Stimulated activated CD8-positive, alpha-beta memory T cell treated with anti-CD3 and anti-CD28 coated beads, Interleukin-12 subunit alpha, Interleukin-12 subunit beta, amount 100 ng/mL, for 4 hours (primary cell): Measurements from ENCODE around the gene TRDMT1.
"Not testable (repeated sequence)": the region's sequence is repeated elsewhere in the genome, so short reads cannot be mapped to it uniquely, and the experiment has no call there.

Source experiments
- DNase-seq: peaks from one replicate; pipeline ENCODE4 v3.0.0-alpha.2; 2020; ENCODE audit warnings: low read depth

TRDMT1 gene

DNA sequence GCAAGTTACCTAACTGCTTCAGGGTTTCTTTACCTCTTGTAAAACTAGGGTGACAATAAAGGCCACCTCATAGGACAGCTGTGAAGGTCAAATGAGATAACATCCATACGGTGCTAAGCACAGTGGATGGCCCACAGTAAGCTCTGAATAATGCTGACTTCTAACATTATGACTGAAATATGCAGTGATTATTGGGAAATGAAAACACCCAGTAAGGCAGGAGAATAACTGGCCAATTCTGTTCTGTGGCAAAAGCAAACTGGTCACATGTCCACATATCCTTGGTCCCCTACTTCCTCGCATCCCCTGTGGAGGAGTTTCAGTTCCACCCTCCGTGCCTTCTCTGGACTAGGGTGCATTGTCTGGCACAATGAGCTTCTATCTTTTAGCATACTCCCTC lies 73.2 kb downstream of the TRDMT1 start:
- no peak for DNase-seq

DNA sequence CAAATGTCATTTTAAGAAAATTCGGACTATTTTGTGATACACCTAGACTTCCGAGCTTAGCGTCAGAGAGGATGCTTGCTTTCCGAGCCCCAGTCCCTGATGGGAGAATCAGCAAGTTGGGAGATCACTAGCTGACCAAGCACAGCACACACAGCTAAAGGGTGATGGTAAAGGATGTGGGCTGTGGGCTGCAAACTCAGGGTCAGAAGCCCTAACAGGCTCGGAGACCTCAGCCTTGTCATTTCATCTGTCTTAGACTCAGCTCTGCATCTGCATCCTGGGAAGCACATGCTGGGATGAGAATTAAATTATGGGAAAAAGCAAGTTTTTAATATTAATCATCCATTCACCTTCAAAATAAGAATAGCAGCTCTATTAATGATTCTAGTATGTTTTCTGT lies 75.1 kb downstream of the TRDMT1 start:
- no peak for DNase-seq

- no peak for DNase-seq
Measured at GRCh38 chr10:17125206-17125893, 76.1 kb downstream of the TRDMT1 start.

GRCh38 chr10:17123961-17124360 lies 77.5 kb downstream of the TRDMT1 start:
- no peak for DNase-seq

DNA sequence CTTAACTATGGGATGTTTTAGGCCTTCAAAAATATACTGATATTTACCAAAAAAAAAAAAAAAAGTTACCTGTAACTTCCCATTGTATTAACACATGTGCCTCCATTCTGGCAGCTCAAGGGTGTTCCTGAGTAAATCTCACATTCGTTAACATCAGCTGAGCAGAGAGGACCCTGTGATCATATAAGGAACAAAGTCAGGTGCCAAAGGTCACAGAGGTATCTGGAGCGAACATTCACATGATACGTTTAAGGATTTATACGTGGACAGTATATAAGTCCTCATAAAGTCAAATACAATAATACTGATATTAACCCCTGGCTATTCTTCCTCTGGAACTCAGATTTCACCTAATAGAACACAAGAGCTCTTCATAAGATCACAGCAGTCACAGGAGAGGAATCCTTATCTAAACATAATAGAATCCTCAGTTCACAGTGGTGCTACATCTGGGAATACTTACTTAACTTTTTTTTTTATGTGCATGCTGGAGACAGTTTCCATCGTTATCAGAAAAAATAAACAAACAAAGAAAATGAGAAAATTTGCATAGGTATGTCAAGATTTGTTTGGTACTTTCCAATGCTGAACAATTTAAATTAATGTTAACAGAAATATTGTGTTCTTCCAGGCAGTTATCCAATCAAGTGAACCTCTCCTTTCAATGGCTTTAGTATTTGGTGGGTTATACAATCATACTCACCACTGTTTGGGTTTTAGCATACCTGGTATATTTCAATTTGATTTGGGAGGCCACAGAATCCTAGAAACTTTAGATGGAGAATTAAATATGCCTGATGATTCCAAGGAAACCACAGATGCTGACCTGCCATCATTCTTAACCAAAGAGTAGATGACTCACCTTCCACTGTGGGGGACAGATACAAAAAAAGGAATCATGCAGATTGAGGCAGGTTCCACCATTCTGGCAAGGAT lies 78.5 kb downstream of the TRDMT1 start:
- no peak for DNase-seq

DNA sequence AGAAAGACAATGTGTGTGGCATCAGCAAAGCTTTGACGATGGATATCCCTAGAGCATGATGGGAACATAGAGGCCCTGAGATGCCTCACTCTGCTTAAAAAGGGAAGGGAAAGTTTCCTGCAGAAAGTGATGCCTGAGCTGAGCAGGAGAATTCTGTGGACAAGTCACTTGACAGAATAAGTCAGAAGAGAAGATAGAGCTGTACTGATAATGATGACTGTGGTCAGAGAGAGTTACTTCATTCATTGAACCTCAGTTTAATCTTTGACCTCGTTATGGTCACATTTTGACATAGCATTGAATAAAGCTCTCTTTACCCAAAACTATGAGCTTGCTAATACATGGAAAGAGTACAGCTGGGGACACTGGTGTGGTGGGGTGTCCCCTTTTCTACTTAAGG lies 79.4 kb downstream of the TRDMT1 start:
- DNase-seq = no peak

- no peak for DNase-seq
Measured at GRCh38 chr10:17120694-17121093, 80.8 kb downstream of the TRDMT1 start.

GRCh38 chr10:17119845-17120244 lies 81.6 kb downstream of the TRDMT1 start:
- no peak for DNase-seq

- DNase-seq = no peak
Measured at GRCh38 chr10:17116193-17116592, 85.3 kb downstream of the TRDMT1 start.

DNA sequence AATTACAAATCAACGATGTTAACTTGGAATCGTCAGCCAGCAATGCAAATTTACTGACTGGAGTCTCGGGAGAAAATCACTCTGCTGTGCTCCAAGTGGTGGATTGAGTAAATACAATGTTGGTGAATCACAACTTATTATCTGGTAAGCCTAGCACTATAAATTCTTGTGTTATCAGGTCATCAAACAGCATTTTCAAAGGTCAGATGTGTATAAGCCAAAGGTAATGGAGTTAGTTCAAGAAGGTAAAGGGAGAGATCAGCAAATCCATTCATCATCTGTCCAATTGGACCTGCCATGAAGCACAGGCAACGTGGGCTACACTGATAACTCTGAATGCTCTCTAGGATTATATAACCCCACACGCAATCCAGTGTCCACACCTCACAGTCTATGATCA lies 85.8 kb downstream of the TRDMT1 start:
- DNase-seq = no peak

GRCh38 chr10:17114878-17115444 lies 86.5 kb downstream of the TRDMT1 start:
- DNase-seq = not testable (repeated sequence)

DNA sequence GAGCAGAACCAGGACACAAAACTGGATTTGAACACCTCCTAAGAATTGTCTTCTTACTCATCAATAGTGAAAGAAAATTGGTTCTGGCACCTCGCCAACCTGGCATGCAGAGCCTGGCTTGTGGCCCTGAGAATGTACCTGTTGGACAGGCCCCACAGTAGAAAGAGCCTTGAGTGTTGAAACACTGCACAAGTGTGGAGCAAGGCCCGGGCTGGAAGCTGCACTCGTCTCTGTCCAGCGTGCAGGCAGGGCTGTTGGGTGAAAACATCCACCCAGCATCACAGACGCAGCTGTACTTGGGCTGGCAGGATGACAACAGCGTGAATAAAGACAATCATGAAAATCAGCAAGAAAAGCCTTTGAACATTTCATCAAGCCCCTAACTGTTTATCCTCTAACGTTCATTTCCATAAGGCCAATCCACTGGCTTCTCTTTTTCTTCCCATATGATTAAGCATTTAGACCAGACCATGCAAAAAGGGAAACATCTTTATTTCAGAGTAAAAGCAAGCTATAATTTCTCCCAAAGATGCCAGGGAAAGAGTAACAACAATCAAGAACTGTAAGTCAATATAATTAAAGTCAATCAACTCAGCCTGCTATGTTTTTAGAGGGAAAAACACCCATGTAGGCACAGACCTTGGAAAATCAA lies 87.5 kb downstream of the TRDMT1 start:
- DNase-seq = no peak

GRCh38 chr10:17113346-17113745 lies 88.1 kb downstream of the TRDMT1 start:
- no peak for DNase-seq

- no peak for DNase-seq
Measured at GRCh38 chr10:17112566-17112965, 88.9 kb downstream of the TRDMT1 start.

DNA sequence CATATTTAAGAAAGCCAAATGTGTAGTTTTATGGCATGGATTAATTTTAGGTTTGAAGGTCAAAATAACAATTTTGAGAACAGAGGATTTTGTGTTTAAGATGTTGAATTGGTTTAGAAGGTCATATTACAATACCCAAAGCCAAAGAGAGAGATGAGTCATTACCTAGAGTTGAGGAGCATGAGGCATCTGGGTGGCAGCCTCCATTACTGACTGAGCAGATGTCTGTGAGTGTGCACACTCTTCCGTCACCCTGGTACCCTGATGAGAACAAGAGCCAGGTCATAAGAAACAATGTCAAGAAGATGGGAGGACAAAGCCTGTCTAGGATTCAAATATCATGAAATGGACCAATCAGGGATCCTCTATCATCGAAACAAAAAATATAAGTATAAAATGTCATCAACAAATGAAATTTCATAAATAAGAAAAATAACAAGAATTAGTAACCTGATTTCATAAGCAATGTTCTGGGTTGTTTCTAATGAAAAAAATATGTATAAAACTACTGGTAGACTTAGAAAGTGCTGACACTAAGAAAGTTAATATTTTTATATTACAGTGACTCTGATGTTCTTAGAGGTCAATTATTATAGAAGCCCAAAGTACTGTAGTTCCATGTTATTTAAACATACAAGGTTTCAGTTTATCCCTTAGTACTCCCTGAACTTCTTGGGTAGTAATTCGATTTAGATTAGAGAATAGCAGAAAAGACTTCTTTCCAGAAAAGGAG lies 91.8 kb downstream of the TRDMT1 start:
- DNase-seq = peak; percentile 3

DNA sequence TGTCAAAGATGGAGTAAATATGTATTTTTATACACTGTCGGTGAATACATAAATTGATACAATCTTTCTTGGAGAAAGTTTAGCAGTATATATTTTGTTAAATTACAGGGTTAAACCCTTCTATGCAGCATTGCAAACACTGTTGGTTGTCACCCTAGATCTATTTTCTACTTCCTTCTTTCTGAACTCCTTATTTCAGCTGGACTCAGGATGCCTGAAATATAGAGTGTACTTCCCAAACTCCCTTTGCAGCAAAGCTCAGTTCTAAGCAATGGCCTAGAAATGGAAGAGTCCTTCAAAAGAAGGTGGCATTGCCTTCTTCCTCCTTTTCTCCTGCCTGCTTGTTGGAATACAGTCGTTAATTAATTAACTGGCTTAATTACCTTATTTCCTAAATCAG lies 92.4 kb downstream of the TRDMT1 start:
- no peak for DNase-seq

DNA sequence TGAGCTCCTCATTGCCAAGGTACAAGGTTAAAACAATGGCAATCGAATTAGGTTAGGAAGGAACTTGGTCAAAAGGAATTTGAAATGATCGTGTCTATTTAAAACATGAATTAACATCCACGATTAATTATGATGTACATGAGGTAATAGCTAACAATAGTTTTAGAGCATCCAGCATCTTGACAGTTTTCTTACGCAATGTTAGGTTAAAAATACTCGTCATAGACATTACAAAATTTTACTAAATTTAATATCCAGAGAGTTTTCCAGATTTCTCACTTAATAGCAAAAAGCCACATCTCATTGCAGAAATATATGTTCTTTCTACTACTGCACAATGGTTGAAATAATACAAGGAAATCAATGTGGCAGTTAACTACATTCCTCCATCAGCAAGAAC lies 94.5 kb downstream of the TRDMT1 start:
- no peak for DNase-seq

DNA sequence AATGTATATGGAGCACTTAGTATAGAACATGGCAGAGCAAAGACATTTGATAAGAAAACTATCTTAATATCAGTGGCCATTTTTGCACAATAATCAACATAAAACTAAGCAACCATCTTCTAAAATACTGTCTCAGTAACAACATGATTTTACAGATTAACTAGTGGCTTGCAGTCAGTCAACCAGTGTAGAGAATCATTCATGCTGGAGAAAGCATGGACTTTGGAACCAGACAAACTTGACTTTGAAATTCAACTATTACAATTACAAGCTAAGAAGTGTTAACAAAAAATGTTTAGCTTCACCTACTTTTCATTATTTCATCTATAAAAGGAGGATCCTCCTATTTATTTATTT lies 99.6 kb downstream of the TRDMT1 start:
- DNase-seq = no peak

DNA sequence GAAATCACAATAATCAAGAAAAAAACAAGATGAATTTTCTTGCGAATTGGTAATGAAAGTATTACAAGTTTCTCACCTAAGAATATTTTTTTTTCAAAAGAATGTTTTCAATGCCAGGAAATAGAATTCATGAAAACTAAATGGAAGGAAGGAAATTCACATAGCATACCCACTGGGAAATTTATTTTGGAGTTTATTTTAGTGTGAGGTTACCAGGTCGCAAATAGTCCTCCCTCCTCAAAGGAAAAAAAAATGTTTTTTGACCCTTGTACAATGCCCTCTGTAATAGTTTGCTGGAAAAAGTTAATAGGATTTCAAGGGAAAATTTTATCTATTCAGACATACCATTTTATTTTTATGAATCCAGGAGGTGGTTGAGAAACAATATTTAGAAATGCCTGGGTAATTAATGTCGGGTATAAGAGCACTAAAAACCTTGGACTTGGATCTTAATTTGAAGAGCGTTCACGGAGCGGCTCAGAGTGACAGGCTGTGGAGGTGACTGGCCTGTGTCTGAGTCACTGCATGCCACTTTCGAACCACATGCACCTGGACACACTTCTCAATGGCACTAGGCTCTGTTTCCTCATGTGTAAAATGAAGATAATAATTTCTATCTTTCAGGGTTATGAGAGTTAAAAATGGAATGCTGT lies 100.1 kb downstream of the TRDMT1 start:
- DNase-seq = no peak

DNA sequence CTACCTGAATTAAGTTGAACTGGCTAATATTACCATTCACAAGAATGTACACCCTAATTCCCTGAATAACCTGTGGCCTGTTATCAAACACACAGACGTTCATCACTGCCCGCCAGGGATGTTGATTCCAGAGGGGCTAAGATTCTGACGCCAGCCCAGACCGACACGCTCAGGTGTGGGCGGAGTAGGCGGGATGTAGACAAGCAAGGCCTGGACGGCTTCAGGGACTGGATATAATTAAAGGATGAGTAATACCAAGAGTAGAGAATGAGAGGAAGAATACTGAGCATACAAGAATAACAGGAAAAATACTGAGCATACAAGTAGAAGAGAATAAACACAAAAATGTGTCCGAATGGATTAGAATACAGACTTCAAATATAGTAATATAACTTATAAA lies 100.9 kb downstream of the TRDMT1 start:
- no peak for DNase-seq

GRCh38 chr10:17098012-17098411 lies 103.5 kb downstream of the TRDMT1 start:
- DNase-seq = no peak
